GM23338 (cell line): ENCODE results near the gene OR1J2. TPM values are rescaled to one million over a fixed set of nuclear protein-coding genes. Genes with fewer than 3 reads are reported as not detected.

Source experiments
- ATAC-seq: fragments of 200-7000 bp; cut with Tn5 transposase; 3 replicates; pipeline ENCODE4 v1.9.1; 2020
- DNase-seq: peaks from one replicate; pipeline ENCODE4 v3.0.0-alpha.2; 2015; ENCODE audit warnings: low spot score
- H2AFZ ChIP-seq: fragments of 200-600 bp; sonication (generic); 2 replicates; pipeline ENCODE4 v1.8.0; 2016; ENCODE audit warnings: antibody characterized with exemption, mild to moderate bottlenecking, moderate library complexity
- H3F3A ChIP-seq: fragments of 200-600 bp; sonication (generic); replicated peaks from 2 replicates; pipeline ENCODE4 v1.8.0; 2017; ENCODE audit warnings: antibody characterized with exemption, mixed run types, low read depth
- H3K27ac ChIP-seq: fragments of 200-600 bp; sonication (generic); 2 replicates; pipeline ENCODE4 v1.6.1; 2016; ENCODE audit warnings: low read depth
- H3K27me3 ChIP-seq: fragments of 200-600 bp; sonication (generic); 2 replicates; pipeline ENCODE4 v1.8.0; 2016; ENCODE audit warnings: mild to moderate bottlenecking, mixed run types, moderate library complexity; ENCODE audit not compliant: insufficient read depth
- H3K36me3 ChIP-seq: fragments of 200-600 bp; sonication (generic); 2 replicates; pipeline ENCODE4 v1.8.0; 2016; ENCODE audit warnings: mild to moderate bottlenecking; ENCODE audit not compliant: insufficient read depth
- H3K4me1 ChIP-seq: fragments of 200-600 bp; sonication (generic); 2 replicates; pipeline ENCODE4 v1.8.0; 2016; ENCODE audit warnings: mild to moderate bottlenecking, moderate library complexity; ENCODE audit not compliant: insufficient read depth
- H3K4me2 ChIP-seq: fragments of 200-600 bp; sonication (generic); 2 replicates; pipeline ENCODE4 v1.7.1; 2017; ENCODE audit warnings: mixed run types
- H3K4me3 ChIP-seq: fragments of 200-600 bp; sonication (generic); 2 replicates; pipeline ENCODE4 v1.6.1; 2016; ENCODE audit warnings: mixed run types
- H3K79me2 ChIP-seq: fragments of 200-600 bp; sonication (generic); replicated peaks from 2 replicates; pipeline ENCODE4 v1.8.0; 2017; ENCODE audit warnings: mild to moderate bottlenecking; ENCODE audit not compliant: insufficient read depth
- H3K9me2 ChIP-seq: fragments of 200-600 bp; sonication (generic); 2 replicates; pipeline ENCODE4 v1.8.0; 2017; ENCODE audit not compliant: insufficient read depth
- H4K20me1 ChIP-seq: fragments of 200-600 bp; sonication (generic); replicated peaks from 2 replicates; pipeline ENCODE4 v1.8.0; 2017; ENCODE audit warnings: mild to moderate bottlenecking; ENCODE audit not compliant: insufficient read depth
- H3K27ac Mint-ChIP-seq: 2 replicates; pipeline ENCODE4 v1.8.0; 2020; ENCODE audit warnings: inconsistent platforms, mild to moderate bottlenecking, moderate library complexity, mixed read lengths
- H3K27me3 Mint-ChIP-seq: 3 replicates; pipeline ENCODE4 v1.8.0; 2022; ENCODE audit warnings: low read depth, mild to moderate bottlenecking, moderate library complexity, mixed read lengths, inconsistent platforms; ENCODE audit not compliant: insufficient read depth, poor library complexity
- H3K36me3 Mint-ChIP-seq: 3 replicates; pipeline ENCODE4 v1.8.0; 2021; ENCODE audit warnings: low read depth, mild to moderate bottlenecking, inconsistent platforms, moderate library complexity, mixed read lengths
- H3K4me1 Mint-ChIP-seq: 3 replicates; pipeline ENCODE4 v1.8.0; 2020; ENCODE audit warnings: mild to moderate bottlenecking, inconsistent platforms, mixed read lengths
- H3K4me3 Mint-ChIP-seq: 3 replicates; pipeline ENCODE4 v1.8.0; 2021; ENCODE audit warnings: moderate library complexity, mild to moderate bottlenecking, inconsistent platforms, mixed read lengths
- H3K9me3 Mint-ChIP-seq: 3 replicates; pipeline ENCODE4 v1.8.0; 2020; ENCODE audit warnings: moderate library complexity, mild to moderate bottlenecking, inconsistent platforms, mixed read lengths
- CREB1 ChIP-seq: fragments of 250-450 bp; sonication (Bioruptor Pico); IDR thresholded peaks from 2 replicates; pipeline ENCODE4 v1.5.0; 2020; ENCODE audit warnings: low read depth, mild to moderate bottlenecking, moderate library complexity
- NANOG ChIP-seq: IDR thresholded peaks from 2 replicates; pipeline ENCODE4 v1.6.1; 2016; ENCODE audit warnings: antibody characterized with exemption, borderline replicate concordance
- POLR2AphosphoS5 ChIP-seq: IDR thresholded peaks from 2 replicates; pipeline ENCODE4 v1.6.1; 2016; ENCODE audit warnings: antibody characterized with exemption, low read depth
- STAT1 ChIP-seq: IDR thresholded peaks from one replicate; pipeline ENCODE4 v1.6.1; 2016; ENCODE audit warnings: antibody characterized with exemption; ENCODE audit not compliant: unreplicated experiment
- polyA plus RNA-seq: library from polyadenylated mRNA; unstranded; fragments of >200 nt; fragmentation: Nextera tagmentation; extraction: Ambion mirVana; gene quantifications from 2 replicates; pipeline ENCODE4 v1.2.1, GENCODE V29; 2016
- total RNA-seq: library from RNA; depleted of rRNA; stranded (reverse); fragments of >200 nt; shearing (Covaris generic); gene quantifications from 2 replicates; pipeline ENCODE4 v1.2.3, GENCODE V29; 2014
- TF ChIP-seq, protein P1 (sequence below): IDR thresholded peaks from one replicate; pipeline ENCODE4 v1.6.1; 2018; ENCODE audit warnings: antibody characterized with exemption; ENCODE audit not compliant: unreplicated experiment
- TF ChIP-seq, protein P2 (sequence below), 2 experiments: fragments of 200-600 bp in 1 of 2; sonication (generic) in 1 of 2; conservative IDR thresholded peaks; 2 replicates each; pipeline versions ENCODE4 v1.5.1 to v1.6.1; 2016 to 2017; ENCODE audit warnings: antibody characterized with exemption in 2 of 2, low read depth in 2 of 2, mild to moderate bottlenecking in 2 of 2, moderate library complexity in 1 of 2
- TF ChIP-seq, protein P3 (sequence below): IDR thresholded peaks from 2 replicates; pipeline ENCODE4 v1.6.1; 2016; ENCODE audit warnings: antibody characterized with exemption
- TF ChIP-seq, protein P4 (sequence below): fragments of 250-450 bp; sonication (Bioruptor Pico); IDR thresholded peaks from 2 replicates; pipeline ENCODE4 v1.5.0; 2020; ENCODE audit warnings: mild to moderate bottlenecking, moderate library complexity

OR1J2 gene
- total and polyA plus RNA-seq, 2 experiments from 2014 or later, result not detected

DNA sequence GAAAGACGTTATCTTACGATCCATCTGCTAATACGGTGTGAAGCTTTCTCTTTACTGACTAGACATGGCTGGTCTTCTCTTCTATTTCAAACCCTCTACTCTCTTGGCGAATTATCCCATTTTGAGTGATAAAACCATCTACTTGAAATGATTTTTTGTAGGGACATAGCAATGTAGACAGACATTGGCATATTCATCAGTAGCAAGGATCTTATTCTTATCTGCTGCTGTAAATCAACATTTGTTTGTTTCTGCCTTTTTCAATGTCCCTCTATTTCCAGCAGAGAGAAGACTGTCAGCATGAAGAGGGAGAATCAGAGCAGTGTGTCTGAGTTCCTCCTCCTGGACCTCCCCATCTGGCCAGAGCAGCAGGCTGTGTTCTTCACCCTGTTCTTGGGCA, 8.2 kb downstream of the OR1J2 start, which contains the start of gene OR1J4 (continued):
- TF ChIP-seq, protein P1, sequence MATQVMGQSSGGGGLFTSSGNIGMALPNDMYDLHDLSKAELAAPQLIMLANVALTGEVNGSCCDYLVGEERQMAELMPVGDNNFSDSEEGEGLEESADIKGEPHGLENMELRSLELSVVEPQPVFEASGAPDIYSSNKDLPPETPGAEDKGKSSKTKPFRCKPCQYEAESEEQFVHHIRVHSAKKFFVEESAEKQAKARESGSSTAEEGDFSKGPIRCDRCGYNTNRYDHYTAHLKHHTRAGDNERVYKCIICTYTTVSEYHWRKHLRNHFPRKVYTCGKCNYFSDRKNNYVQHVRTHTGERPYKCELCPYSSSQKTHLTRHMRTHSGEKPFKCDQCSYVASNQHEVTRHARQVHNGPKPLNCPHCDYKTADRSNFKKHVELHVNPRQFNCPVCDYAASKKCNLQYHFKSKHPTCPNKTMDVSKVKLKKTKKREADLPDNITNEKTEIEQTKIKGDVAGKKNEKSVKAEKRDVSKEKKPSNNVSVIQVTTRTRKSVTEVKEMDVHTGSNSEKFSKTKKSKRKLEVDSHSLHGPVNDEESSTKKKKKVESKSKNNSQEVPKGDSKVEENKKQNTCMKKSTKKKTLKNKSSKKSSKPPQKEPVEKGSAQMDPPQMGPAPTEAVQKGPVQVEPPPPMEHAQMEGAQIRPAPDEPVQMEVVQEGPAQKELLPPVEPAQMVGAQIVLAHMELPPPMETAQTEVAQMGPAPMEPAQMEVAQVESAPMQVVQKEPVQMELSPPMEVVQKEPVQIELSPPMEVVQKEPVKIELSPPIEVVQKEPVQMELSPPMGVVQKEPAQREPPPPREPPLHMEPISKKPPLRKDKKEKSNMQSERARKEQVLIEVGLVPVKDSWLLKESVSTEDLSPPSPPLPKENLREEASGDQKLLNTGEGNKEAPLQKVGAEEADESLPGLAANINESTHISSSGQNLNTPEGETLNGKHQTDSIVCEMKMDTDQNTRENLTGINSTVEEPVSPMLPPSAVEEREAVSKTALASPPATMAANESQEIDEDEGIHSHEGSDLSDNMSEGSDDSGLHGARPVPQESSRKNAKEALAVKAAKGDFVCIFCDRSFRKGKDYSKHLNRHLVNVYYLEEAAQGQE, result no peak
- TF ChIP-seq POLR2AphosphoS5 (no peak), CREB1 (no peak), NANOG (no peak), STAT1 (no peak)
- TF ChIP-seq, protein P2, sequence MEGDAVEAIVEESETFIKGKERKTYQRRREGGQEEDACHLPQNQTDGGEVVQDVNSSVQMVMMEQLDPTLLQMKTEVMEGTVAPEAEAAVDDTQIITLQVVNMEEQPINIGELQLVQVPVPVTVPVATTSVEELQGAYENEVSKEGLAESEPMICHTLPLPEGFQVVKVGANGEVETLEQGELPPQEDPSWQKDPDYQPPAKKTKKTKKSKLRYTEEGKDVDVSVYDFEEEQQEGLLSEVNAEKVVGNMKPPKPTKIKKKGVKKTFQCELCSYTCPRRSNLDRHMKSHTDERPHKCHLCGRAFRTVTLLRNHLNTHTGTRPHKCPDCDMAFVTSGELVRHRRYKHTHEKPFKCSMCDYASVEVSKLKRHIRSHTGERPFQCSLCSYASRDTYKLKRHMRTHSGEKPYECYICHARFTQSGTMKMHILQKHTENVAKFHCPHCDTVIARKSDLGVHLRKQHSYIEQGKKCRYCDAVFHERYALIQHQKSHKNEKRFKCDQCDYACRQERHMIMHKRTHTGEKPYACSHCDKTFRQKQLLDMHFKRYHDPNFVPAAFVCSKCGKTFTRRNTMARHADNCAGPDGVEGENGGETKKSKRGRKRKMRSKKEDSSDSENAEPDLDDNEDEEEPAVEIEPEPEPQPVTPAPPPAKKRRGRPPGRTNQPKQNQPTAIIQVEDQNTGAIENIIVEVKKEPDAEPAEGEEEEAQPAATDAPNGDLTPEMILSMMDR (conservative IDR thresholded peaks at IDR 0.05; ENCODE audit: low read depth in 2 of 2), result no peak
- TF ChIP-seq, protein P3, sequence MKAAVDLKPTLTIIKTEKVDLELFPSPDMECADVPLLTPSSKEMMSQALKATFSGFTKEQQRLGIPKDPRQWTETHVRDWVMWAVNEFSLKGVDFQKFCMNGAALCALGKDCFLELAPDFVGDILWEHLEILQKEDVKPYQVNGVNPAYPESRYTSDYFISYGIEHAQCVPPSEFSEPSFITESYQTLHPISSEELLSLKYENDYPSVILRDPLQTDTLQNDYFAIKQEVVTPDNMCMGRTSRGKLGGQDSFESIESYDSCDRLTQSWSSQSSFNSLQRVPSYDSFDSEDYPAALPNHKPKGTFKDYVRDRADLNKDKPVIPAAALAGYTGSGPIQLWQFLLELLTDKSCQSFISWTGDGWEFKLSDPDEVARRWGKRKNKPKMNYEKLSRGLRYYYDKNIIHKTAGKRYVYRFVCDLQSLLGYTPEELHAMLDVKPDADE, result no peak

DNA sequence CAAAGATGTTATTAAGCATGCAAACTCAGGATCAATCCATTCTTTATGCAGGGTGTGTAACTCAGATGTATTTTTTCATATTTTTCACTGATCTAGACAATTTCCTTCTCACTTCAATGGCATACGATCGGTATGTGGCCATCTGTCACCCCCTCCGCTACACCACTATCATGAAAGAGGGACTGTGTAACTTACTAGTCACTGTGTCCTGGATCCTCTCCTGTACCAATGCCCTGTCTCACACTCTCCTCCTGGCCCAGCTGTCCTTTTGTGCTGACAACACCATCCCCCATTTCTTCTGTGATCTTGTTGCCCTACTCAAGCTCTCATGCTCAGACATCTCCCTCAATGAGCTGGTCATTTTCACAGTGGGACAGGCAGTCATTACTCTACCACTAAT, 8.8 kb downstream of the OR1J2 start:
- no peak for ATAC-seq
- Mint-ChIP-seq H3K36me3 (no peaks in the 10 kb centered on the region; the same call in 2 of the 3 replicates), H3K4me3 (no peak overlapping the region), H3K27me3 (no peaks in the 10 kb centered on the region), H3K27ac (no peak overlapping the region), H3K9me3 (peaks cover 36% of the 10 kb centered on the region), H3K4me1 (no peaks in the 10 kb centered on the region)
- no peak overlapping the region for H3K27ac ChIP-seq
- no peak overlapping the region for H3K4me3 ChIP-seq
- H3F3A ChIP-seq, result no peaks in the 10 kb centered on the region
- H3K27me3 ChIP-seq, result peaks cover 7% of the 10 kb centered on the region; the same call in 1 of the 2 replicates
- H3K36me3 ChIP-seq, result no peaks in the 10 kb centered on the region; the same call in 1 of the 2 replicates
- no peaks in the 10 kb centered on the region for H3K4me1 ChIP-seq
- no peak for DNase-seq
- no peaks in the 10 kb centered on the region for H3K9me2 ChIP-seq
- H2AFZ ChIP-seq, result no peak overlapping the region
- H3K4me2 ChIP-seq, result no peak overlapping the region
- H4K20me1 ChIP-seq, result no peaks in the 10 kb centered on the region
- no peaks in the 10 kb centered on the region for H3K79me2 ChIP-seq
- TF ChIP-seq, protein P2 (conservative IDR thresholded peaks at IDR 0.05; ENCODE audit: low read depth in 2 of 2), result no peak
- TF ChIP-seq CREB1, result no peak
- TF ChIP-seq STAT1, result no peak
- TF ChIP-seq, protein P4, sequence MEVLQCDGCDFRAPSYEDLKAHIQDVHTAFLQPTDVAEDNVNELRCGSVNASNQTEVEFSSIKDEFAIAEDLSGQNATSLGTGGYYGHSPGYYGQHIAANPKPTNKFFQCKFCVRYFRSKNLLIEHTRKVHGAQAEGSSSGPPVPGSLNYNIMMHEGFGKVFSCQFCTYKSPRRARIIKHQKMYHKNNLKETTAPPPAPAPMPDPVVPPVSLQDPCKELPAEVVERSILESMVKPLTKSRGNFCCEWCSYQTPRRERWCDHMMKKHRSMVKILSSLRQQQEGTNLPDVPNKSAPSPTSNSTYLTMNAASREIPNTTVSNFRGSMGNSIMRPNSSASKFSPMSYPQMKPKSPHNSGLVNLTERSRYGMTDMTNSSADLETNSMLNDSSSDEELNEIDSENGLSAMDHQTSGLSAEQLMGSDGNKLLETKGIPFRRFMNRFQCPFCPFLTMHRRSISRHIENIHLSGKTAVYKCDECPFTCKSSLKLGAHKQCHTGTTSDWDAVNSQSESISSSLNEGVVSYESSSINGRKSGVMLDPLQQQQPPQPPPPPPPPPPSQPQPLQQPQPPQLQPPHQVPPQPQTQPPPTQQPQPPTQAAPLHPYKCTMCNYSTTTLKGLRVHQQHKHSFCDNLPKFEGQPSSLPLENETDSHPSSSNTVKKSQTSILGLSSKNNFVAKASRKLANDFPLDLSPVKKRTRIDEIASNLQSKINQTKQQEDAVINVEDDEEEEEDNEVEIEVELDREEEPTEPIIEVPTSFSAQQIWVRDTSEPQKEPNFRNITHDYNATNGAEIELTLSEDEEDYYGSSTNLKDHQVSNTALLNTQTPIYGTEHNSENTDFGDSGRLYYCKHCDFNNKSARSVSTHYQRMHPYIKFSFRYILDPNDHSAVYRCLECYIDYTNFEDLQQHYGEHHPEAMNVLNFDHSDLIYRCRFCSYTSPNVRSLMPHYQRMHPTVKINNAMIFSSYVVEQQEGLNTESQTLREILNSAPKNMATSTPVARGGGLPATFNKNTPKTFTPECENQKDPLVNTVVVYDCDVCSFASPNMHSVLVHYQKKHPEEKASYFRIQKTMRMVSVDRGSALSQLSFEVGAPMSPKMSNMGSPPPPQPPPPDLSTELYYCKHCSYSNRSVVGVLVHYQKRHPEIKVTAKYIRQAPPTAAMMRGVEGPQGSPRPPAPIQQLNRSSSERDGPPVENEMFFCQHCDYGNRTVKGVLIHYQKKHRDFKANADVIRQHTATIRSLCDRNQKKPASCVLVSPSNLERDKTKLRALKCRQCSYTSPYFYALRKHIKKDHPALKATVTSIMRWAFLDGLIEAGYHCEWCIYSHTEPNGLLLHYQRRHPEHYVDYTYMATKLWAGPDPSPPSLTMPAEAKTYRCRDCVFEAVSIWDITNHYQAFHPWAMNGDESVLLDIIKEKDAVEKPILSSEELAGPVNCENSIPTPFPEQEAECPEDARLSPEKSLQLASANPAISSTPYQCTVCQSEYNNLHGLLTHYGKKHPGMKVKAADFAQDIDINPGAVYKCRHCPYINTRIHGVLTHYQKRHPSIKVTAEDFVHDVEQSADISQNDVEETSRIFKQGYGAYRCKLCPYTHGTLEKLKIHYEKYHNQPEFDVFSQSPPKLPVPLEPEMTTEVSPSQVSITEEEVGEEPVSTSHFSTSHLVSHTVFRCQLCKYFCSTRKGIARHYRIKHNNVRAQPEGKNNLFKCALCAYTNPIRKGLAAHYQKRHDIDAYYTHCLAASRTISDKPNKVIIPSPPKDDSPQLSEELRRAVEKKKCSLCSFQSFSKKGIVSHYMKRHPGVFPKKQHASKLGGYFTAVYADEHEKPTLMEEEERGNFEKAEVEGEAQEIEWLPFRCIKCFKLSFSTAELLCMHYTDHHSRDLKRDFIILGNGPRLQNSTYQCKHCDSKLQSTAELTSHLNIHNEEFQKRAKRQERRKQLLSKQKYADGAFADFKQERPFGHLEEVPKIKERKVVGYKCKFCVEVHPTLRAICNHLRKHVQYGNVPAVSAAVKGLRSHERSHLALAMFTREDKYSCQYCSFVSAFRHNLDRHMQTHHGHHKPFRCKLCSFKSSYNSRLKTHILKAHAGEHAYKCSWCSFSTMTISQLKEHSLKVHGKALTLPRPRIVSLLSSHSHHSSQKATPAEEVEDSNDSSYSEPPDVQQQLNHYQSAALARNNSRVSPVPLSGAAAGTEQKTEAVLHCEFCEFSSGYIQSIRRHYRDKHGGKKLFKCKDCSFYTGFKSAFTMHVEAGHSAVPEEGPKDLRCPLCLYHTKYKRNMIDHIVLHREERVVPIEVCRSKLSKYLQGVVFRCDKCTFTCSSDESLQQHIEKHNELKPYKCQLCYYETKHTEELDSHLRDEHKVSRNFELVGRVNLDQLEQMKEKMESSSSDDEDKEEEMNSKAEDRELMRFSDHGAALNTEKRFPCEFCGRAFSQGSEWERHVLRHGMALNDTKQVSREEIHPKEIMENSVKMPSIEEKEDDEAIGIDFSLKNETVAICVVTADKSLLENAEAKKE (CRISPR knock-in tag), result no peak
- TF ChIP-seq, protein P3, result no peak
